Hematopoietic multipotent progenitor cell treated with erythropoietin and hydrocortisone succinate and interleukin-3 and kit ligand, for 6 days (in vitro differentiated cells): ENCODE results near the gene NLRC5.
"Not testable (repeated sequence)": the region's sequence is repeated elsewhere in the genome, so short reads cannot be mapped to it uniquely, and the experiment has no call there.

Experiments
- DNase-seq: peaks from one replicate; pipeline ENCODE4 v3.0.0-alpha.2; 2015

The NLRC5 gene

DNA sequence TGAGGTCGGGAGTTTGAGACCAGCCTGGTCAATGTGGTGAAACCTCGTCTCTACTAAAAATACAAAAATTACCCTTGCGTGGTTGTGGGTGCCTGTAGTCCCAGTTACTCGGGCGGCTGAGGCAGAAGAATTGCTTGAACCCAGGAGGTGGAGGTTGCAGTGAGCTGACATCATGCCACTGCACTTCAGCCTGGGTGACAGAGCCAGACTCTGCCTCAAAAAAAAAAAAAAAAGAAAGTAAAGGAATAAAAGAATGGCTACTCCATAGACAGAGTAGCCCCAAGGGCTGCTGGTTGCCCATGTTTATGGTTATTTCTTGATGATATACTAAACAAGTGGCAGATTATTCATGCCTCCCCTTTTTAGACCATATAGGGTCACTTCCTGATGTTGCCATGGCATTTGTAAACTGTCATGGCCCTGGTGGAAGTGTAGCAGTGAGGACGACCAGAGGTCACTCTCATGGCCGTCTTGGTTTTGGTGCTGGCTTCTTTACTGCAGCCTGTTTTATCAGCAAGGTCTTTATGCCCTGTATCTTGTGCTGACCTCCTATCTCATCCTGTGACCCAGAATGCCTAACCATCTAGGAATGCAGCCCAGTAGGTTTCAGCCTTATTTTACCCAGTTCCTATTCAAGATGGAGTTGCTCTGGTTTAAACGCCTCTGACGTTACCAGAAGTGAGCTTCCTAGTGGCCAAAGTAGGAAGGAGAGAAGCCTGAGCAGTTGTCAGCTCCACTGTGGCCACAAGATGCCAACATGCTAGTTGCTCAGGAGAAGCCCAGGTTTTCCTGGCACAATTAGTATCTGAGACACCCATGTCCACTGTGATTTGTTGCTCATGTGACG lies 120.1 kb downstream of the NLRC5 start:
- DNase-seq, result not testable (repeated sequence)

DNA sequence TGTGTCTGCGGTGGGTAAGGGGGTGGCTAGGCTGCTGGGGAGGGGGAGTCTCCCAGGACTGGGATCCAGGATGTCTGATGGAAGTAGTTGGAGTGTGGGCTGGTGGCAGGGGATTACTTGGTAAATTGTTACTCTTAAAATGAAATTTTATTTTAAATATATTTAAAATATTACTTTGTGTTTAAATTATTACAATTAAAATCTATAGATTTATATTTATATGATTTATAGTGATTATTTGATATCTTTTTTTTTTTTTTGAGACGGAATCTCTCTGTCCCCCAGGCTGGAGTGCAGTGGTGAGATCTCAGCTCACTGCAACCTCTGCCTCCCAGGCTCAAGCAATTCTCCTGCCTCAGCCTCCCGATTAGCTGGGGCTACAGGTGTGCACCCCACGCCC lies 121.6 kb downstream of the NLRC5 start:
- no peak for DNase-seq

DNA sequence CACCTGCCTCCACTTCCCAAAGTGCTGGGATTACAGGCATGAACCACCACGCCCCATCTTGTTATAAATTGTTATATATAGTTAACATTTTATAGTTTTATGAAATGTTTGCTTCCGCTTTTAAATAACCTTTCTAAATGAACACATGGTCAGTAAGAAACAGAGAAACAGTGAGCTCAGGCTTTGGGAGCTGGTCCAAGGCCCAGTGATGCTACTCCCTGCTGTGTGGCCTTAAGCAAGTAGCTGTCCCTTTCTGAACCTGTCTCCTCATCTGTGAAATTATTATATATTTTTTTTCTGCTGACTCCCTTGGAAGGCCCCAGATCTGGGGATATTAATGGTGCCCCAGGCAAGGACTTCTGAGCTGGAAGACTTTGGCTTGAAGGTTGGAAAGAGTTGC lies 122.1 kb downstream of the NLRC5 start:
- DNase-seq, result no peak

GRCh38 chr16:57112403-57113041 lies 123.2 kb downstream of the NLRC5 start:
- DNase-seq, result no peak

GRCh38 chr16:57113042-57113453 lies 123.7 kb downstream of the NLRC5 start:
- DNase-seq, result no peak

DNA sequence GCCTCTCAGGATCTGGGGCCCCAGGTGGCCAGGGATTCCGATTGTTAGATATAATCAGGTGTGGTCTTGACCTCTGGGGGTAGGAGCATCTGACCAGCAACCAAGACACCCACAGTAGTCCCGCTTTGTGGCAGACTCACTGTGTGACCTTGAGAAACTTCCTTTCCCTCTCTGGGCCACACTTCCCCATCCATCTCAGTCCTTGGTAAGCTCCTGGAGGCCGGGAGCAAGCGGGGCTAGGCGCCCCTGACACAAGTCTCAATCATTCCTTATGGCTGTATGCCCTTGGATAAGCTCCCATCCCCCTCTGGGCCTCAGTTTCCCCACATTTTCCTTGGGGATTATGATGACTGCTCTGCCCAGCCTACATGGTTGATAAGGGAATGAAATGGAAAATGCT lies 124.3 kb downstream of the NLRC5 start:
- no peak for DNase-seq

DNA sequence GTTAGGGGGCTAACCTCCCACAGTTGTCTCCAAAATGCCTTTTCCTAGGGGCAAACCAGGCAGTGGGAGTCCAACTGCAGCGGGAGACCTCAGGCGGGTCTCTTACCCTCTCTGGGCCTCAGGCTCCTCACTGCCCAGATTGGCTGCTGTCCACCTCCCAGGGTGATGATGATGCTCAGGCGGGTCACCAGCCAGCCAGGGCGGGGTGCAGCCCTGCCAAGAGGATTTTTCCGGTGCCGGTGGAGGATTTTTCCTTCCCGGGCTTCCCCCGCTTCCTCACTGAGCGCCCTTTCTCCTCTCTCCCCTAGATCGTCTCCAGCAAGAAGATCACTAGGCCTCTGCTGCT lies 125.8 kb downstream of the NLRC5 start:
- DNase-seq, result no peak

DNA sequence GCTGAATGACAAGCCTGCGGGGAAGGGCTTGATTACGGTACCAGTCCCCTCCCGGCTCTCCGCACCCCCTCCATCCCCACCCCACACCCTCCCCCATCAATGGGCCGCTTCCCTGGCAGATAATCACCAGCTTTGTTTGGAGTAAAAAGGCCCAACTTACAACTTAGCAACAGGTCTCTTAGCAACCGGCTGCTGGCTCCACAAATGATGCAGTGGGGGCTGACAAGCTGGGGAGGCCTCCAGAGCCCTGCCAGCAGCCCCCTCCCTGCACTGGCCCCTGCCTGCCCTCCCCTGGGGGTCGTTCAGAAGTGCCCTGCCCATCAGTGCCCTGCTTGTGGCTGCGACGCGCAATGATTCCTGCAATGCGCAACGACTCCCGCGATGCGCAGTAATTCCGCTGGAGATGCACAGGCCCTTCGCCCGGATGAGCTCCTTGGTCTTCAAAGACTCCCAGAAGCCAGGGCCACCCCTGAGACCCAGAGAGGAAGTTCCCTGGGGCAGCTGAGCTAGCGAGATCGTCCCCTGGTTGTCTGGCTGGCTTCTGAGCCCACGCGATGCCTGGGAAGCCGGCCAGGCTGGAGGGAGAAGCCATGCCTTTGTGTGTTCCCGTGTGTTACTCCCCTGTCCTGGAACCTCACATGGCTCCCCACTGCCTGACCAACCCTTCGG lies 126.3 kb downstream of the NLRC5 start:
- DNase-seq, result no peak

DNA sequence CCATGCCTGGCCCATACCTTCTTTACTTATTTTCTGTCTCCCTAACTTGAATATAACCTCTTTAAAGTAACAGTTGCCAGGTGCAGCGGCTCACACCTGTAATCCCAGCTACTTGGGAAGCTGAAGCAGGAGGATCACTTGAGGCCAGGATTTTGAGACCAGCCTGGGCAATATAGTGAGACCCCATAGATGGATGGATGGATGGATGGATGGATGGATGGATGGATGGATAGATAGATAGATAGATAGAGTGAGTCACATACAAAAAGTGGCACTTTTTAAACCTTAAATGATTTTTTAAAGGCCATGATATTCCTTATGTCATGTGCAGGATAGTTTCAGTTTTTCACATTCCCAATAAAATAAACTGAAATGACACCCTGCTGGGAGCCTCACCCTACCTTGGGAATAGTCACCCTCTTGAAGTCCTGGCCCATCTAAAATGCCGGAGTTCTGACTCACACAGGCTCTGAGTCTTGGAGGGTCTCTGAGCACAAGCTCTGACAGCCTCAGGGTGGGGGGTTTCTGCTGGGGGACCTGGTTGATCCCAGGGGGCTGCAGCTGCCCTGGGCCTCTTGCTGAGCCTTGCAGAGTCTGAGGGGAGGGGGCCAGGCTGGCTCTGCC lies 129.2 kb downstream of the NLRC5 start:
- no peak for DNase-seq

DNA sequence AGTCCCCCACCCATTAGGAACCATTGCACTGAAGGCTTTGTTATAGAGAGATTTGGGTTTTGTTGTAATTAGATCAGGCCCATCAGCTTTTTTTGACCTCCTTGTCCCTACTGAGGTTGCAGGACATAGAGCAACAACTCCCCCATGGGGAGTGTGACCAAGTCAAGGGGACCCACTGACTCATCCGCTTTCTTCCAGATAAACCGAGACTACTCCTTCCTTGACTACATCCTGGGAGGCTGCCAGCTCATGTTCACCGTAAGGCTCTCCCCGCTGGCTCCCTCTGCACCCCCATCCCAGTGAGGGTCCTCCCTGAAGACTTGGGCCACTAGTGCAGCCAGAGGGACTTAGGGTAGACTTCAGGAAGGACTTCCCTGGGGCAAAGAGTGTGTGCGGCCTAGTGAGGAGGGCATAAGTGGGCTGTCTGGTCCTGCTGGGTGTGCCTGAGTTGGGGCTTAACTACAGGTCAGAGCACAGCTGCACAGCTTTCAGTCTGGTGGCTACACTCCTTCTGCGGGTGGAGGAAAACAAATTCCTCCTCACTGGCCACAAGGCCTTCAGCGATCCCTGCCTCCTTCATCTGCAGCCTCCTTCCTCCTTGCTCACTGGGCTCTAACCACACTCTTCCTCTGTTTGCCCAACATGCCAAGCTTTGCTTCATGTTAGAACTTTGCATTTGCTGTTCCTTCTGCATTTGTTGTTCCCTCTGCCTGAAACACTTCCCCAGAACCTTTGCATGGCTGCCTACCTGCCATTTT lies 134.0 kb downstream of the NLRC5 start:
- DNase-seq, result no peak

DNA sequence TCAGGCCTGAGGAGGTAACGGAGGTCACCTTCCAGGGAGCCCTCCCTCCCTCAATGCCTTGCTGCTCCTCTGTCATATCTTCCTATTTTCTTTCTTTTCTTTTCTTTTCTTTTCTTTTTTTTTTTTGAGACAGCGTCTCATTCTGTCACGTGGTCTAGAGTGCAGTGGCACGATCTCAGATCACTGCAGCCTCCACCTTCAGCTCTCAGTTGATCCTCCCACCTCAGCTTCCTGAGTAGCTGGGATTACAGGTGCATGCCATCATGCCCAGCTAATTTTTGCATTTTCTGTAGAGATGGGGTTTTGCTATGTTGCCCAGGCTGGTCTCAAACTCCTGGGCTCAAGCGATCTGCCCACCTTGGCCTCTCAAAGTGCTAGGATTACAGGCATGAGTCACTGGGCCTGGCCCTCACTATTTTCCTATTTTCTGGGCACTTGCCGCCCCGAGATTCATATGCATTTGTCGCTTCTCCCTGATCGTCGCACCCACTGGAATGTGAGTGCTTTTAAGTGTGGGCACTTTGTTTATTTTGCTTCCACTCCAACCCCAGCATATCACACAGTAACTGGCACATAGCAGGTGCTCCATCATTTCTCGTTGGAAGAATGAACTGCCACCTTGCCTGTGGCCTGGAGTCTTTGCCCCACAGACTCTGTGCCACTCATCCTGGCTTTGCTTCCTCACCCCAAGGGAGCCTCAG lies 134.8 kb downstream of the NLRC5 start:
- DNase-seq, result no peak

DNA sequence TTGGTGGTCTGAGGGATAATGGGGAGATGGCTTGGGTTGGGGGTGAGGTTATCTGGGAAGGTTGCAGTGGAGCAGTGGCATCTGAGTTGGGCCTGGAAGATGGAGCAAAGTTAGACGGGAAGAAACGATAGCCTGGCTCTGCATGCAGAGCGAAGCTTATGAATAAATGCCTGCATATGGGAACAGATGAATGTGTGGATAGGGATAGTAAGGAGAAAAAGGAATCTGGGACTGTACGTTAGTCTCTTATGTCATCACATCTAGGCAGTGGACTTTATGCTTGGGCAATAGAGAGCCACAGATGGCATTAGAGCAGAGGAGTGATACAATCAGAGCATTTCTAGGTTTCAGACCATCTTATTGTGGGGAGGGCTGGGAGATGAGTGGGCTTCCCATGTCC lies 136.0 kb downstream of the NLRC5 start:
- DNase-seq, result no peak

DNA sequence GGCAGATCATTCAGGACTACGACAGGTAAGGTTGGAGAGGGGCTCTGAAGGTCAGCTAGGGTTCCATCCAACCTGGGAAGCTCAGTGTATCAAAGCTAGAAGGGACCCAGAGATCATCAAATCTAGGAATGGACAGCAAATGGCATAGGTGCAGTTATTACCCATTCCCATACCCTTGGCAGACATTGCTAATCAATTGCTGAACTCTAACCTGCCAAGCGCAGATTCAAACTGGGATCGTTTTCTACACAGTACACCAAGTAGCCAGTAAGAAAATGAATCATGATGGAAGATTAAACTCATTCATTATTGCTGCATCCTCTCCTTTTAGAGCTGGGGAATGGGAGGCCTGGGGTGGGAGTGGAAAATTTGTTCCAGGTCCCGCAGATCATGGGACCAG lies 136.6 kb downstream of the NLRC5 start:
- DNase-seq, result no peak

DNA sequence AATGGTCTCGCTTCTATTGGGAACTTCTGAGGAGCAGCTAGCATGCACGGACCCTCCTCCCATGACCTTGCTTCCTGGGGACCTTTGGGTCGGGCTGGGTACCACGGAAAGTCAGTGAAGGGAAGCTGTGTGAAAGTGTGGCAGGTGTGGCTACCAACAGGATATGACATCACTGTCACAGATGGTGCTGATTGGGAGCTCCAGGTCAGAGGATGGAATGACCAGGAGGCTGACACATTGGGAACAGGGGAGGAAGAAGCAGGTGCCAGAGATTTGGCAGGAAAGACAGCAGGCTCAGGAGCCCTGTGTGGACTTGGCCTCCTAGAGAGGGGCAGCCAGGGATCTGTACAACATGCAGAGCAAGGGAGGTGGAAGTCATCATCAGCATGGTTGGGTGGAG lies 137.1 kb downstream of the NLRC5 start:
- no peak for DNase-seq

DNA sequence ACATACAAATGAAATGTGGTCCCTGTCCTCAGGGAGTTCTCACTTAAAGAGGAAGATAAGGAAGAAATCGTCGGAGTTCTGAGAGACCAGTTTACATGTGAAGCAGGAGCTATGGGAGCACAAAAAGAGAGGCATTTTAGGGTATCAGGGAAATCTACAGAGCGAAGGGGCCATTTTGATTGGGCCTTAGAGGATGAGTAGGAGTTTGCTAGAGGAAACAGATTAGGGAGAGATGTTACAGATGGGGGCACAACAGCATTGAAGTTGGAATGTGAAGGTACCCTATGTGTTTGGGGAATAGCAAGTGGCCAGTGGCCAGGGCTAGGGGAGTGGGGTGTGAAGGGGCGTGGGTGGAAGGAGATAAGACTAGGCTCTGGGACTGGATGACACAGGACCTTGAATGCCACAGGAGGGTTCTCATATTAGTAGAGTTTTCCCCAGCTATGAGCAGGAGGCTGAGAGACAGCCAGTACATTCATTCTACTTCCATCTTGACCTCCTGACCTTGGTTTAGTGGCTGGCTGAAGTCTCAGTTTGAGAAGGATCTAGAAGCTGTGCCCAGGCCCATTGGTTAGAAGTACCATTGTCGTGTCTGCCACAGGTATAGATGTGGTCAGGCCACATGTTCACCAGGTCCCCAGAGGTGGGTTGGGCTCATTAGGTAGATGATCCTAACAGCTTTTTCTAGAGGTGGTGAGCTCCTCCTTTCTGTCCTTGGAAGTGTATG lies 137.8 kb downstream of the NLRC5 start:
- no peak for DNase-seq

DNA sequence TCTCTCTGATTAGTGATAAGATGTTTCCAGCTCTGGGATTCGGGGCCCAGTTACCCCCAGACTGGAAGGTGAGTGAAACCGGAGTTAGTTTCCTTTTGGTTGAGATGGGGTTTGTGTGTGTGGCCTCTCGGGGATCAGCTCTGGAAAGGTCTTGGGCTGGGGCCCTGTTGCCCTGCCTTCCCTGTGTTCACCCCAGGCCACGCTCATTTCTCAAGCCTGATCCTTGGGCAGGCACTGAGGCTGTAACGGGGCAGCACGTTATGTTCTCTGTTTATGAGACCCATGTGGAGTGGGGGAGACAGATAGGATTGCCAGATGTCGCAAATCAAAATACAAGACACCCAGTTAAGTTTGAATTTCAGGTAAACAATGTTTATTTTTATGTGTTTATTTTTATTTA lies 138.5 kb downstream of the NLRC5 start:
- no peak for DNase-seq

DNA sequence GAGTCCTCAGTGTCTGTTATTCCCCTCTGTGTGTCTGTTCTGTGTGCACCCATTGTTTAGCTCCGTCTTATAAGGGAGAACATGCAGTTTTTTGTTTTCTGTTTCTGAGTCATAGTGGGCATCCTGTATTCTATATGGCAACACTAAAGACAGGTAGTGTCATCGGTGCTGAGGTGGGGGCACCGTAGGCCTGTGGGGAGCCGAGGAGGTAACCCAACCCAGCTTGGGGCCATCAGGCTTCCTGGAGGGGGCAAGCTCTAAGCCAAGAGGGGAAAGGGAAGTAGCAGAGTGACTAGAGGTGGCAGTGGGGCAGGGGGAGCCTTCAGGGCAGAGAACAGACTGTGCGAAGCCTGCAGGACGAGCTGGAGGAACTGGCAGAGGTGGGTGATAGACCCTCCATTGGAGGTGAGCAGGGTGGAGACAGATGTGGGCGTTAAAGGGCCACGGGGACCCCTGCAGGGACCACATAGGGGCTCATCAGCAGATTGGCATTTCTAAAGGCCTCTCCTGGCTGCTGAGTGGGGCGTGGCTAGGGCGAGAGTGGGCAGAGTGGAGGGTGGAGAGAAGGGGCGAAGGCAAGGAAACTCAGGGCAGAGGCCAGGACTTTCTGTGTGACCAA lies 139.5 kb downstream of the NLRC5 start:
- no peak for DNase-seq

DNA sequence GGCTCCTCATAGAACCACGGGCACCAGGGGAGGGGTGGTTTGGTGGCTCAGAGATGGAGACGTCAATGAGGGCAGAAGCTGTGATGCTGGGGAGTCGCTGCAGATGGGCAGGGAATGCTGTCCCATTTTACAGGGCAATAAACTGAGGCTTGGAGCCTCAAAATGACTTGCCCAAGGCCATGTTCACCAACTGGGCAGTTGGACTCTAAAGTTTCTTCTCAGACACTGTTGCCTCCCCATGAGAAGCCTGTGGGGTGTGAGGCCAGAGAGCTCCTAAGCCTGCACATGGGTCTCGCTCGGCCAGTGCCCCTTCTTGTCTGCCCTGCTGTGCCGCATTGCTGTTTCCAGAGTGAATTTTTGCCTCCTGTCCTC lies 141.6 kb downstream of the NLRC5 start:
- no peak for DNase-seq

GRCh38 chr16:57131351-57131970 lies 142.1 kb downstream of the NLRC5 start:
- DNase-seq, result no peak

GRCh38 chr16:57132470-57132869 lies 143.1 kb downstream of the NLRC5 start:
- DNase-seq, result no peak

GRCh38 chr16:57133031-57133430 lies 143.7 kb downstream of the NLRC5 start:
- DNase-seq, result no peak
